Gastroesophageal sphincter (tissue), 3 donors: ENCODE measurements around the gene HBP1.

ENCODE experiments used
- EP300 ChIP-seq: sonication (generic); formaldehyde crosslinking; IDR thresholded peaks from one replicate; pipeline ENCODE4 v1.6.1; 2017; ENCODE audit warnings: antibody characterized with exemption, mild to moderate bottlenecking
- POLR2A ChIP-seq, 2 donors: fragments of 450-650 bp; IDR thresholded peaks; one replicate each; pipeline ENCODE4 v1.6.1; 2017; ENCODE audit warnings: antibody characterized with exemption in 2 of 2, mild to moderate bottlenecking in 2 of 2, moderate library complexity in 1 of 2
- POLR2AphosphoS5 ChIP-seq: sonication (generic); formaldehyde crosslinking; IDR thresholded peaks from one replicate; pipeline ENCODE4 v1.6.1; 2017; ENCODE audit warnings: antibody characterized with exemption
- TF ChIP-seq, protein P1 (sequence below), 4 experiments: fragments of 200-600 bp in 2 of 4; fragments of 450-650 bp in 2 of 4; sonication (generic) in 1 of 4; IDR thresholded peaks; one replicate each; pipeline ENCODE4 v1.5.1; 2017 to 2019; ENCODE audit warnings: antibody characterized with exemption in 4 of 4, mild to moderate bottlenecking in 2 of 4, moderate library complexity in 2 of 4

DNA sequence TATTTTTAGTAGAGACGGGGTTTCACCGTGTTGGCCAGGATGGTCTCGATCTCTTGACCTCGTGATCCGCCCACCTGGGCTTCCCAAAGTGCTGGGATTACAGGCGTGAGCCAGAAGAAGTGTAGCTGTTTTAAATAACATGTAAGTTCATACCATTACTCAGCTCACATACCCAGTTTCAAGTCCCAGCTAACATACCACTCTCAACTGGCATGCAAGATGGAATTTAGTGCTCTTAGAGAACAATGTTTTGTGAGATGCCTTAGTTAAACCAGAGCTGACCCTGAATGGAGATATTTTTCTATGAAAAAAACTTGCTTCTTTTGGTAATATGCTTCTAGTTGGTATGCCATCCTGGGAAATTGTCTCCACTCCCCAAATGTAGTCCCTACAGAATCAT, 37.3 kb downstream of the HBP1 start:
- no peak for TF ChIP-seq POLR2AphosphoS5
- TF ChIP-seq, protein P1, sequence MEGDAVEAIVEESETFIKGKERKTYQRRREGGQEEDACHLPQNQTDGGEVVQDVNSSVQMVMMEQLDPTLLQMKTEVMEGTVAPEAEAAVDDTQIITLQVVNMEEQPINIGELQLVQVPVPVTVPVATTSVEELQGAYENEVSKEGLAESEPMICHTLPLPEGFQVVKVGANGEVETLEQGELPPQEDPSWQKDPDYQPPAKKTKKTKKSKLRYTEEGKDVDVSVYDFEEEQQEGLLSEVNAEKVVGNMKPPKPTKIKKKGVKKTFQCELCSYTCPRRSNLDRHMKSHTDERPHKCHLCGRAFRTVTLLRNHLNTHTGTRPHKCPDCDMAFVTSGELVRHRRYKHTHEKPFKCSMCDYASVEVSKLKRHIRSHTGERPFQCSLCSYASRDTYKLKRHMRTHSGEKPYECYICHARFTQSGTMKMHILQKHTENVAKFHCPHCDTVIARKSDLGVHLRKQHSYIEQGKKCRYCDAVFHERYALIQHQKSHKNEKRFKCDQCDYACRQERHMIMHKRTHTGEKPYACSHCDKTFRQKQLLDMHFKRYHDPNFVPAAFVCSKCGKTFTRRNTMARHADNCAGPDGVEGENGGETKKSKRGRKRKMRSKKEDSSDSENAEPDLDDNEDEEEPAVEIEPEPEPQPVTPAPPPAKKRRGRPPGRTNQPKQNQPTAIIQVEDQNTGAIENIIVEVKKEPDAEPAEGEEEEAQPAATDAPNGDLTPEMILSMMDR (IDR thresholded peaks at IDR 0.05) = no peak
- TF ChIP-seq EP300 = no peak
- no peak for TF ChIP-seq POLR2A (IDR thresholded peaks at IDR 0.05)
